Adrenal gland (tissue), 12 donors: ENCODE measurements around the gene CLEC4G. TPM values are rescaled to one million over a fixed set of nuclear protein-coding genes. Genes with fewer than 3 reads are reported as not detected.

Source experiments
- DNase-seq, 7 donors: peaks; one replicate each; pipeline ENCODE4 v3.0.0-alpha.2; 2019 to 2020
- H3K27ac ChIP-seq, 5 donors: fragments of 200-600 bp; sonication (generic) in 4 of 5; 1 replicate in 3 of 5; 2 replicates in 2 of 5; pipeline versions ENCODE4 v1.5.1 to v1.8.0; 2016 to 2020; ENCODE audit warnings: mild to moderate bottlenecking in 1 of 5
- H3K27me3 ChIP-seq: fragments of 200-600 bp; 2 replicates; pipeline ENCODE4 v1.8.0; 2021
- H3K36me3 ChIP-seq, 2 donors: fragments of 200-600 bp; replicated peaks in 1 of 2; 1 replicate in 1 of 2; 2 replicates in 1 of 2; pipeline versions ENCODE4 v1.5.1 to v1.8.0; 2018 to 2022
- H3K4me1 ChIP-seq, 2 donors: fragments of 200-600 bp; replicated peaks in 1 of 2; 1 replicate in 1 of 2; 2 replicates in 1 of 2; pipeline versions ENCODE4 v1.5.1 to v1.8.0; 2018 to 2021
- H3K4me3 ChIP-seq, 4 donors: fragments of 200-600 bp; sonication (generic) in 3 of 4; one replicate each; pipeline ENCODE4 v1.5.1; 2016 to 2018
- H3K9me3 ChIP-seq, 3 donors: fragments of 200-600 bp; sonication (generic) in 1 of 3; replicated peaks in 1 of 3; 1 replicate in 2 of 3; 2 replicates in 1 of 3; pipeline versions ENCODE4 v1.5.1 to v1.8.0; 2016 to 2021
- POLR2A ChIP-seq, 2 donors: fragments of 450-650 bp; IDR thresholded peaks; one replicate each; pipeline ENCODE4 v1.6.1; 2017; ENCODE audit warnings: antibody characterized with exemption in 2 of 2, mild to moderate bottlenecking in 2 of 2, moderate library complexity in 1 of 2
- WGBS, 4 donors: extraction: QIAGEN DNeasy Blood & Tissue Kit in 2 of 4; methylation state at CpG; one replicate each; pipeline versions ENCODE4 v1.1.5 to v1.1.7; 2013 to 2017; 5-methylcytosine and 5-hydroxymethylcytosine counted together
- intact Hi-C, 2 donors: fragments of 100-400 bp; cut with DNase I; formaldehyde crosslinking; loops; one replicate each; pipeline versions ENCODE4 v1.14.1 to v1.15.0; 2022 to 2023
- polyA plus RNA-seq, 3 donors: library from polyadenylated mRNA; stranded (reverse); fragments of 200-250 nt in 2 of 3; fragments of 350-450 nt in 1 of 3; fragmentation: Illumina TruSeq in 1 of 3; extraction: RNeasy Lipid Tissue Mini Kit (QIAGEN cat#74804) in 1 of 3; gene quantifications; one replicate each; pipeline ENCODE4 v1.2.3, GENCODE V29; 2013 to 2014
- total RNA-seq, 9 donors: library from RNA; depleted of rRNA in 4 of 9; stranded (reverse); fragments of >200 nt in 4 of 9; fragments of 120-200 nt in 1 of 9; fragmentation: NEBNext Ultra II Directional in 1 of 9; extraction: Animal tissue kit (Norgen Biotek cat#: 25700) in 1 of 9; gene quantifications; one replicate each; pipeline versions ENCODE4 v1.1.0 to v1.2.4, GENCODE V29; 2013 to 2023
- TF ChIP-seq, protein P1 (sequence below), 6 experiments: fragments of 450-650 bp in 4 of 6; fragments of 200-600 bp in 2 of 6; sonication (generic) in 1 of 6; IDR thresholded peaks; 1 replicate in 5 of 6; 2 replicates in 1 of 6; pipeline versions ENCODE4 v1.5.1 to v1.8.0; 2016 to 2021; ENCODE audit warnings: antibody characterized with exemption in 6 of 6, mild to moderate bottlenecking in 2 of 6, moderate library complexity in 1 of 6
- donor health status: healthy with polysubstance abuse.
- donor health status: Bipolar disorder and iron deficiency.
- donor health status: DM: yes; HTN: yes; CAD: no.
- donor health status: DM: no; HTN: no; CAD: no.
- donor health status: DM: no; HTN: no; CAD: no.
- donor health status: DM: yes; HTN: yes; CAD: no.

Gene CLEC4G
- total and polyA plus RNA-seq, 12 donors = 0.26 to 2.2 (median 0.87) TPM; not detected in 4

DNA sequence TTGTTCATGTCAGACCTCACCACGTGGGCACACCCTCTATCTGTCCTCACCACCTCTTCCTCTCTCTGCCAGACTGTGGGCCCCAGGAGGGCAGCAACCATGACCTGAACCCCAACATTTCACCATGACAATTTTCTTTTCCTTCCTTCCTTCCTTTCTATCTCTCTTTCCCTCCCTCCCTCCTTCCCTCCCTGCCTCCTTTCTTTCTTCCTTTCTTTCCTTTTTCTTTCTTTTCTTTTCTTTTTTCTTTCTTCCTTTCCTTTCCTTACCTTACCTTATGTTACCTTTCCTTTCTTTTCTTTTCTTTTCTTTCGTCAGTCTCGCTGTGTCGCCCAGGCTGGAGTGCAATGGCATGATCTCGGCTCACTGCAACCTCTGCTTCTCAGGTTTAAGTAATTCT lies 21.3 kb downstream of the CLEC4G start:
- WGBS, 4 donors = 75 to 91% (median 84%) methylated on average over 5 of the region's 5 CpGs

DNA sequence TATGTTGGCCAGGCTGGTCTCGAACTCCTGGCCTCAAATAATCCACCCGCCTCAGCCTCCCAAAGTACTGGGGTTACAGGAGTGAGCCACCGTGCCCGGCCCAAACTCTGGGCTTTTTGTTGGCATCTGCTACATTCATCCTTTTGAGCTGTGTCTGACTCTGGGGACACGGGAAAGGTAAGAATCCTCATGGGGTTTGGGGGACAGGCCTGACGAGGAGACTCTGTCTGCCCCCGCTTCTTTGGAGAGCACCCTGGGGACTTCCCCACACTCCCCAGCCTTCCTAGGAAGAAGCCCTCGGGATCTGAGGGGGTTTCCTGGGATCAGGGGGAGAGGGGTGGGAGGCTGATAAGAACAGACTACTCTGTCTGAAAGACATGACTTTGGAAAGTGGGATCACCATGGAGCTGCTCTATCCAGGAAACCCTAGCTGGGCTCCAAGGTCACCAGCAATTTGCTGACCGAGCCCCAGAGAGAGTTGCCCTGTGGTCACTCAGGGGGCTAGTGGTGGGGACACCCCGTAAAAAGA lies 21.9 kb downstream of the CLEC4G start:
- H3K27ac ChIP-seq = no peak overlapping the region
- H3K27me3 ChIP-seq = no peaks in the 10 kb centered on the region
- no peak for DNase-seq
- intact Hi-C loops = no loop called here
- H3K4me1 ChIP-seq = no peaks in the 10 kb centered on the region
- no peak overlapping the region for H3K4me3 ChIP-seq
- no peaks in the 10 kb centered on the region for H3K9me3 ChIP-seq
- no peaks in the 10 kb centered on the region for H3K36me3 ChIP-seq
- 73 to 93% (median 76%) methylated on average over 7 to 10 of the region's 10 CpGs for WGBS, 4 donors
- TF ChIP-seq, protein P1, sequence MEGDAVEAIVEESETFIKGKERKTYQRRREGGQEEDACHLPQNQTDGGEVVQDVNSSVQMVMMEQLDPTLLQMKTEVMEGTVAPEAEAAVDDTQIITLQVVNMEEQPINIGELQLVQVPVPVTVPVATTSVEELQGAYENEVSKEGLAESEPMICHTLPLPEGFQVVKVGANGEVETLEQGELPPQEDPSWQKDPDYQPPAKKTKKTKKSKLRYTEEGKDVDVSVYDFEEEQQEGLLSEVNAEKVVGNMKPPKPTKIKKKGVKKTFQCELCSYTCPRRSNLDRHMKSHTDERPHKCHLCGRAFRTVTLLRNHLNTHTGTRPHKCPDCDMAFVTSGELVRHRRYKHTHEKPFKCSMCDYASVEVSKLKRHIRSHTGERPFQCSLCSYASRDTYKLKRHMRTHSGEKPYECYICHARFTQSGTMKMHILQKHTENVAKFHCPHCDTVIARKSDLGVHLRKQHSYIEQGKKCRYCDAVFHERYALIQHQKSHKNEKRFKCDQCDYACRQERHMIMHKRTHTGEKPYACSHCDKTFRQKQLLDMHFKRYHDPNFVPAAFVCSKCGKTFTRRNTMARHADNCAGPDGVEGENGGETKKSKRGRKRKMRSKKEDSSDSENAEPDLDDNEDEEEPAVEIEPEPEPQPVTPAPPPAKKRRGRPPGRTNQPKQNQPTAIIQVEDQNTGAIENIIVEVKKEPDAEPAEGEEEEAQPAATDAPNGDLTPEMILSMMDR (IDR thresholded peaks at IDR 0.05) = no peak
- no peak for TF ChIP-seq POLR2A (IDR thresholded peaks at IDR 0.05)

More for the DNA sequence above, 21.3 kb downstream of the CLEC4G start:
- DNase-seq = no peak
- no peaks in the 10 kb centered on the region for H3K9me3 ChIP-seq
- no peaks in the 10 kb centered on the region for H3K4me1 ChIP-seq
- TF ChIP-seq, protein P1 (IDR thresholded peaks at IDR 0.05) = no peak
- TF ChIP-seq POLR2A (IDR thresholded peaks at IDR 0.05) = no peak
- no peak overlapping the region for H3K27ac ChIP-seq
- H3K36me3 ChIP-seq = no peaks in the 10 kb centered on the region
- no peaks in the 10 kb centered on the region for H3K27me3 ChIP-seq
- intact Hi-C loops = no loop called here
- no peak overlapping the region for H3K4me3 ChIP-seq

DNA sequence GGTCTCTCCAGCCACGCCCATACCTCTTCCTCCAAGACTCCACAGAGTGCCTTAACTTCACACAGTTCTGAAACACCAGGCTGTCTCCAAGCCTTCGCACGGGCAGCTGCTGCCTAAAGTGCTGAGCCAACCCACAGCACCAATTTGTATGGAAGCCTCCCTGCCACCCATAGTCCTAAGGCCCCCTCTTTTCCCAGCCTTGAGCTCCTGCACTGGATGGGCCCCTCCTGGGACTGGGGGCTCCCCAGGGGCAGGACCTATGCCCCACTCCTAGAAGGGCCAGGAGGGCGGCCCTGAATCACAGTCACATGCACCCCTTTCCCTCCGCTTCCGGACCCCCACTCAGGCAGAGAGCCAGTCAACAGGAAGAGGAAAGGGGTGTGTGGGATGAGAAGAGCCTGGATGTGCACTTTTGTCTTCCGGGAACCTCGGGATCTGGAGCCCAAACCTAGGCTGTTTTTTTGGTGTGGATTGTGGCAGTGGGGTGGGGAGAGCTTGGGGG lies 24.9 kb downstream of the CLEC4G start:
- WGBS, 4 donors = 46 to 69% (median 63%) methylated on average over 6 to 8 of the region's 8 CpGs
- H3K4me3 ChIP-seq = no peak overlapping the region
- H3K27me3 ChIP-seq = no peaks in the 10 kb centered on the region
- no peaks in the 10 kb centered on the region for H3K4me1 ChIP-seq
- intact Hi-C loops = no loop called here
- TF ChIP-seq, protein P1 (IDR thresholded peaks at IDR 0.05) = no peak
- no peak for TF ChIP-seq POLR2A (IDR thresholded peaks at IDR 0.05)
- no peak for DNase-seq
- H3K9me3 ChIP-seq = no peaks in the 10 kb centered on the region
- H3K36me3 ChIP-seq = no peaks in the 10 kb centered on the region
- H3K27ac ChIP-seq = peak overlapping the region in 3 of 5 donors; percentile 21 to 68 (median 40)

DNA sequence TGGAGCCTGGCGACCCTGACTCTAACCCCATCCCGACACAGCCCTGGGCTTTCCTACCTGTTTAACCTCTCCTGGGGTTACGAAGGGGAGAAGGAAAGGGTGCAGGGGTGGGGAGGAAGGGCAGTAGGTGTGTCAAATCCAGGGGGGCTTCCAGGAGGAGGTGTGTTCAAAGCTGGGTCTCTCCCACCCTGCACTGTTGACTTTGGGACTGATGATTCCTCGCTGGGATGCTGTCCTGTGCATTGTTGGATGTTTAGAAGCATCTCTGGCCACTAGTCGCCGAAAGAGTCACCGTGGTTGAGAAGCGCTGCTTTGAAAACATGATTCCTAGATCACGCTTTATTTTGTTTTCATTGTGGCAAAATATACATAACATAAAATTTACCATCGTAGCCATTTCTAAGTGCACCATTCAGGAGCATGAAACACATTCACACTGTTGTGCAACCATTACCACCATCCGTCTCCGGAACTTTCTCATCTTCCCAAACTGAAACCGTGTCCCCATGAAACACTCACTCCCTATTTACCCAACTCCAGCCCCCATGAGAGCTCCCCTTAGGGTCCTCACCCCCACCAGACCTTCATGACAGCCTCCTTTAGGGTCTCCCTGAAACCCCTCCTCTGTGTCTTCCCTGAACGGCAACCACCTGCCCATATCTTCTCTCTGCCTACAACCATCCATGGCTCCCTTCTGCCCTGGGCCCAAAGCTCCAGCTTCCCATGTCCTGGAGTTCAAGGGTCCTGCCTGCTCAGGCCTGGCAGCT lies 25.5 kb downstream of the CLEC4G start:
- Histone ChIP-seq H3K36me3 (no peaks in the 10 kb centered on the region), H3K4me3 (no peak overlapping the region), H3K27me3 (no peaks in the 10 kb centered on the region), H3K27ac (peak overlapping the region in 4 of 5 donors; percentile 5 to 68 (median 30)), H3K4me1 (no peaks in the 10 kb centered on the region), H3K9me3 (no peaks in the 10 kb centered on the region)
- WGBS, 4 donors = 71 to 83% (median 75%) methylated on average over 13 to 14 of the region's 14 CpGs
- intact Hi-C loops = no loop called here
- DNase-seq = no peak
- TF ChIP-seq POLR2A (IDR thresholded peaks at IDR 0.05) = no peak
- TF ChIP-seq, protein P1 (IDR thresholded peaks at IDR 0.05) = no peak
